GM12891 (cell line): ENCODE data around the gene PRKN.

Experiments
- POLR2A ChIP-seq: IDR thresholded peaks from 2 replicates; pipeline ENCODE4 v1.6.1; 2011; ENCODE audit warnings: low read depth, low read length, control low read depth
- TAF1 ChIP-seq: IDR thresholded peaks from 2 replicates; pipeline ENCODE4 v1.6.1; 2011; ENCODE audit warnings: low read depth, low read length, control low read depth

DNA sequence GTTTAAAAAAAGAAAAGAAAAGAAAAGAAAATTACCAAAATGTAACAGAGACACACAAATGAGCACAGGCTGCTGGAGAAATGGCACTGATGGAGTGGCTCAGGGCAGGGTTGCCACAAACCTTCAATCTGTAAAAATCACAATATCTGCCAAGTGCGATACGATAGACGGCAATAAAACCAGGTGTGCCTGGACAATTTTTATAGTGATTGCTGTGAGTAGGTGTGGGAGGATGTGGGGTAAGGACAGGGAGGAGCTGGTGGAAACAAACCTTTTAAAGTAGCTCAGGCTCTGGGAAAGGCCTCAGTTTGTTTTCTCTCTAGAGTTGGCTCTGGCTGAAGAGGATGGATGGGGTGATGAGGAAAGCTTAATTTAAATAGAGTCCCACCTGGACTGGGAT, 861.0 kb downstream of the PRKN start:
- no peak for TF ChIP-seq POLR2A
- TF ChIP-seq TAF1, result no peak
